ENCODE measurements around the gene ZNRD2.

DNA sequence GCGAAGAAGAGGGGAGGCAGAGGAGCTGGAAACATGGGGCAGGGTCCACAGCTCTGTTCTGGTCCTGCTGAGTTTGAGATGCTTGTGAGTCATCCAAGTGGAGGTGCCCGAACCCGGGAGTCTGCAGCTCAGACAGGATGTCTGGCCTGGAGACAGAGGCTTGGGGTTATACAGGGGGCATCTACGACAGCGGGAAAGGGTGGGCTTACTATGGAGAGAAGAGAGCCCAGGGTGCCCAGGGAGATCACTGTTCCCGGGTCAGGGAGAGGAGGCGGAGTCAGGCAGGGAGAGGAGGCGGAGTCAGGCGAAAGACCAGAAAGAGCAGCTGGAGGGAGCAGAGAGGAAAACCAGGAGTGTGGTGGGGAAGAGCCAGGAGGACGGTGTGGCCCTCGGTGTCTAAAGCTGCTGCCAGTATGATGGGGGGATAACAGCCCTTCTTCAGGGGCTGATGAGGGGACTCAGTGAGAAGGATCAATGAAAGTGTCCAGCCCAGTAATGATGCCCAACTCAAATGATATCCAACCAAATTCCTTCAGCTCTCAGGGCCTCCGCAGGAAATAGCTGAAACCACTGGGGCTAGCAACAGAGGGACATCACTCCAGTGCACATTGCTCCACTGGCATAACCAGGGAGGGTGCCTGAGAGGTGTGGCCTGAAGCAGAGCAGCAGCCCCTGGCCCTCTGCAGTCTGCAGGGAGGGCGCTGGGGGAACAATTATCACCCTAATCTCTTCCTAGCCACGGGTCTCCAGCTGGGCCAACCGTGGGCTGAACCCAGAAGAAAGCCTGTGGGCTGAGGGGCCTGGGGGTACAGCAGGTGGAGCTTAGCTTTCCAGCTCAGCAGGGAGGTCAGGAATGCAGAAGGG, 9.5 kb upstream of the ZNRD2 start:
- TF ChIP-seq POLR2A (IDR thresholded peaks at IDR 0.05; ENCODE audit: low read length): no peak
- no peak for TF ChIP-seq GATA1 (IDR thresholded peaks at IDR 0.05; ENCODE audit: low read depth, low read length)

Measured in erythroblast (primary cell).